Measurements from ENCODE around the gene PIAS1.

DNA sequence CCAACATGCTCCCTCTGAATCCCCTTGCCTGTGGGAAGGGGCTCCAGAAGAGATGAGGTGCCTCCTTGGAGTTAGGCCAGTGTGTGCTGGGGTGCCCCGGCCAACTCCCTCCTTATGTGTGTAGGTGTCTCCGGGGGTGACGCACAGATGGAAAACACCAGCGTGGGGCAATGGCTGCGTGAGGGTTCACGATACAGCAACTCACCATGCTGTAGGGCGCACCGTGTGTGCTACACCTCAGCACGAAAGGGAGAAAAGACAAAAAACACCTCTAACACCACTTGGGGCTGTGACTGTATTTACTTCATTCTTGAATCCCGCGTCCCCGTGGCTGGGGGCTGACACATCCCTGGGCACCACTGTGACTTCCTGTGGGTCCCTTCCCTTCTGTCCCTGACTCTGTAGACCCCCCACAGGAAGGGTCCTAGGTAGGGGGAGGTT, 152.6 kb downstream of the PIAS1 start:
- TF ChIP-seq, protein P1, sequence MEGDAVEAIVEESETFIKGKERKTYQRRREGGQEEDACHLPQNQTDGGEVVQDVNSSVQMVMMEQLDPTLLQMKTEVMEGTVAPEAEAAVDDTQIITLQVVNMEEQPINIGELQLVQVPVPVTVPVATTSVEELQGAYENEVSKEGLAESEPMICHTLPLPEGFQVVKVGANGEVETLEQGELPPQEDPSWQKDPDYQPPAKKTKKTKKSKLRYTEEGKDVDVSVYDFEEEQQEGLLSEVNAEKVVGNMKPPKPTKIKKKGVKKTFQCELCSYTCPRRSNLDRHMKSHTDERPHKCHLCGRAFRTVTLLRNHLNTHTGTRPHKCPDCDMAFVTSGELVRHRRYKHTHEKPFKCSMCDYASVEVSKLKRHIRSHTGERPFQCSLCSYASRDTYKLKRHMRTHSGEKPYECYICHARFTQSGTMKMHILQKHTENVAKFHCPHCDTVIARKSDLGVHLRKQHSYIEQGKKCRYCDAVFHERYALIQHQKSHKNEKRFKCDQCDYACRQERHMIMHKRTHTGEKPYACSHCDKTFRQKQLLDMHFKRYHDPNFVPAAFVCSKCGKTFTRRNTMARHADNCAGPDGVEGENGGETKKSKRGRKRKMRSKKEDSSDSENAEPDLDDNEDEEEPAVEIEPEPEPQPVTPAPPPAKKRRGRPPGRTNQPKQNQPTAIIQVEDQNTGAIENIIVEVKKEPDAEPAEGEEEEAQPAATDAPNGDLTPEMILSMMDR (IDR thresholded peaks at IDR 0.05; ENCODE audit: low read depth, low read length), result no peak
- no peak for TF ChIP-seq EZH2phosphoT487 (IDR thresholded peaks at IDR 0.05; ENCODE audit: low read depth)
